H1 (cell line): ENCODE measurements around the gene RTL9. TPM values are rescaled to one million over a fixed set of nuclear protein-coding genes. Genes with fewer than 3 reads are reported as not detected.
A peak's percentile ranks its signal among the peaks of the same experiment; 100 is the strongest.

Experiments
- ATF2 ChIP-seq: IDR thresholded peaks from 2 replicates; pipeline ENCODE4 v1.6.1; 2012; ENCODE audit warnings: low read length, inconsistent platforms
- BCL11A ChIP-seq, 2 experiments: IDR thresholded peaks; one replicate each; pipeline ENCODE4 v1.6.1; 2011; ENCODE audit warnings: low read depth in 2 of 2, low read length in 2 of 2, mild to moderate bottlenecking in 2 of 2
- CBX5 ChIP-seq: fragments of 300-800, 300-1000 bp; sonication (generic); IDR thresholded peaks from 2 replicates; pipeline ENCODE4 v1.7.1; 2016; ENCODE audit warnings: antibody characterized with exemption, low read length, low read depth
- CEBPB ChIP-seq: IDR thresholded peaks from 2 replicates; pipeline ENCODE4 v1.6.1; 2012; ENCODE audit warnings: low read depth, low read length
- CHD2 ChIP-seq: IDR thresholded peaks from 2 replicates; pipeline ENCODE4 v1.6.1; 2012; ENCODE audit warnings: low read length, improper control_type of control experiment
- E2F6 ChIP-seq: IDR thresholded peaks from 2 replicates; pipeline ENCODE4 v1.6.1; 2012; ENCODE audit warnings: inconsistent platforms
- FOSL1 ChIP-seq: IDR thresholded peaks from 2 replicates; pipeline ENCODE4 v1.6.1; 2011; ENCODE audit warnings: mild to moderate bottlenecking, low read depth, low read length, moderate library complexity; ENCODE audit not compliant: insufficient read depth
- HDAC2 ChIP-seq, 2 experiments: fragments of 300-600 bp in 1 of 2; sonication (generic) in 1 of 2; IDR thresholded peaks; 2 replicates each; pipeline ENCODE4 v1.6.1; 2011 to 2012; ENCODE audit warnings: low read depth in 2 of 2, low read length in 2 of 2, mild to moderate bottlenecking in 2 of 2, moderate library complexity in 2 of 2, borderline replicate concordance in 1 of 2, inconsistent platforms in 1 of 2
- PHF8 ChIP-seq: fragments of 200-600 bp; sonication (generic); conservative IDR thresholded peaks from 2 replicates; pipeline ENCODE4 v1.7.1; 2012; ENCODE audit warnings: low read depth, mild to moderate bottlenecking, inconsistent platforms, low read length, moderate library complexity
- POLR2AphosphoS5 ChIP-seq: IDR thresholded peaks from 2 replicates; pipeline ENCODE4 v1.6.1; 2011; ENCODE audit warnings: low read depth, low read length
- POU5F1 ChIP-seq: IDR thresholded peaks from 2 replicates; pipeline ENCODE4 v1.6.1; 2011; ENCODE audit warnings: low read depth, mild to moderate bottlenecking, low read length, moderate library complexity
- RBBP5 ChIP-seq: IDR thresholded peaks from 2 replicates; pipeline ENCODE4 v1.7.1; 2012; ENCODE audit warnings: low read depth, mild to moderate bottlenecking, inconsistent platforms, low read length, moderate library complexity, borderline replicate concordance
- SAP30 ChIP-seq: fragments of 300-600 bp; sonication (generic); IDR thresholded peaks from 2 replicates; pipeline ENCODE4 v1.7.1; 2012; ENCODE audit warnings: low read length, moderate library complexity, mild to moderate bottlenecking, inconsistent platforms; ENCODE audit not compliant: insufficient read depth, insufficient replicate concordance
- SP1 ChIP-seq: IDR thresholded peaks from 2 replicates; pipeline ENCODE4 v1.6.1; 2011; ENCODE audit warnings: low read depth, low read length
- SP4 ChIP-seq: IDR thresholded peaks from 2 replicates; pipeline ENCODE4 v1.6.1; 2012; ENCODE audit warnings: low read length, inconsistent platforms
- TAF1 ChIP-seq: IDR thresholded peaks from 2 replicates; pipeline ENCODE4 v1.6.1; 2011; ENCODE audit warnings: mild to moderate bottlenecking, low read depth, low read length
- TAF7 ChIP-seq: optimal IDR thresholded peaks from 2 replicates; pipeline ENCODE3; 2011; ENCODE audit warnings: low read depth, mild to moderate bottlenecking, inconsistent platforms, low read length, moderate library complexity, borderline replicate concordance
- TBP ChIP-seq: IDR thresholded peaks from 2 replicates; pipeline ENCODE4 v1.6.1; 2011; ENCODE audit warnings: low read depth, low read length, improper control_type of control experiment
- TCF12 ChIP-seq: IDR thresholded peaks from 2 replicates; pipeline ENCODE4 v1.6.1; 2011; ENCODE audit warnings: low read depth, mild to moderate bottlenecking, low read length
- ZNF274 ChIP-seq: IDR thresholded peaks from 2 replicates; pipeline ENCODE4 v1.7.0; 2012; ENCODE audit warnings: low read length, borderline replicate concordance; ENCODE audit errors: extremely low read depth
- polyA plus RNA-seq, 7 experiments: library from polyadenylated mRNA; depleted of rRNA in 3 of 7; stranded (reverse) in 5 of 7; unstranded in 2 of 7; fragments of >200 nt in 5 of 7; fragments of 200-250 nt in 2 of 7; gene quantifications; 1 replicate in 5 of 7; 2 replicates in 1 of 7; 4 replicates in 1 of 7; pipeline versions ENCODE4 v1.2.1 to v1.2.3, GENCODE V29; 2011 to 2013; ENCODE audit warnings: missing spikeins in 2 of 7, mixed read lengths in 2 of 7
- total RNA-seq: library from RNA; stranded (reverse); fragmentation: NEBNext Ultra II Directional; extraction: Animal tissue kit (Norgen Biotek cat#: 25700); gene quantifications from 2 replicates; pipeline ENCODE4 v1.2.1, GENCODE V29; 2021

Gene RTL9
- total and polyA plus RNA-seq, 2 of the 8 experiments (the other 6 are each of a cell fraction or from before 2014, with no cell fraction given), result 0.09 to 0.20 TPM

DNA sequence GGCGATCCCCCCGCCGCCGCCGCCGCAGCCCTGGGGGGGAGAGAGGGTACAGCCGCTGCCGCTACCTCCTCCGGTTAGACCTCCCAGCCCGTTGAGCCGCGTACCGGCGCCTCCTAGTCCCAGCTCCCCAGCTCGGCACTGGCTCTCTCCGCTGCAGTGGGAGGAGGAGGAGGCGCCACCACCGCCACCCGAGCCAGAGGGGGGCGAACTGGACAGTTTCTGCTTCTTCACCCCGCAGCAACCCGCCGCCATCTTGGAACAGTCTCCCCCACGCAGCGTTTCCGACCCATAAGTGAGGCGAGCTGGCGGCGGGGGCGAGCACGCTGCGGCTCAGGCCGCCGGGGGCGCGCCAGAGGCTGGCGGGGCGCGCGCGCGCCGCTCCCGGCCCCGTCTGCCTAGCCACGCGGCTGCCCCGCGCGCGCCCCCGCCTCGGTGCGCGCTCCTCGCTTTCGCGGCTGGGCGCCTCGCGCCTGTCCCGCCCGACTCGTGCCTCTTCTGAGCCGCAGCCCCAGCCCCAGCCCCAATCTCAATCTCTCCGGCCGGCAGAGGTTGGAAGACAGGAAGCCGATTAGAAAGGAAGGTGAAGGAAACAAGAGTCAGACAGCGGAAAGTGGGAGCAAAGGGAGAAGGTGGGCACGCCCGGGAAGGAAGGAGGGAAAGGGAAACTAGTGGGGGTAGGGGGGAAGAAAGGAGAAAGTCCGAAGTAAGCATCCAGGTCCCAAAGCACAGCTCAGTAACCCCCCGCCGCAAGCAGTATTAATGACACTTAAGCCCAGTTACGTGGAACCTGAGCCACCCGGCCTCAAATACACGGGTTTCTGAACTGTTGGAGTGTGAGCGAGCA is 40.6 kb upstream of the RTL9 start, which contains the start of gene AMMECR1 (continued):
- TF ChIP-seq CBX5 (no peak), POLR2AphosphoS5 (no peak; the same call in 1 of the 2 replicates), PHF8 (peak; percentile 62), TCF12 (no peak), HDAC2 (IDR thresholded peaks at IDR 0.05; ENCODE audit: borderline replicate concordance in 1 of 2, low read depth in 2 of 2, low read length in 2 of 2) (no peak), POU5F1 (no peak), TAF7 (peak; percentile 30), ZNF274 (no peak), ATF2 (no peak), CHD2 (no peak), SP1 (no peak), FOSL1 (no peak), SP4 (no peak), RBBP5 (peak; percentile 85; the same call in 1 of the 2 replicates), TAF1 (peak; percentile 74; the same call in 1 of the 2 replicates), TBP (peak; percentile 41; the same call in 1 of the 2 replicates), CEBPB (no peak), BCL11A (IDR thresholded peaks at IDR 0.05; ENCODE audit: low read depth in 2 of 2, low read length in 2 of 2) (no peak), SAP30 (no peak), E2F6 (peak; percentile 69; the same call in 1 of the 2 replicates)
